Stomach (tissue), 9 donors: ENCODE data around the gene MAB21L4. TPM values are rescaled to one million over a fixed set of nuclear protein-coding genes. Genes with fewer than 3 reads are reported as not detected.

ENCODE experiments used
- DNase-seq, 2 donors: peaks; one replicate each; pipeline versions ENCODE4 v3.0.0 to v3.0.0-alpha.2; 2013 to 2019
- H3K27ac ChIP-seq, 5 donors: fragments of 200-600 bp in 4 of 5; sonication (generic) in 4 of 5; one replicate each; pipeline ENCODE4 v1.5.1; 2013 to 2019; ENCODE audit warnings: mild to moderate bottlenecking in 1 of 5, moderate library complexity in 1 of 5
- H3K27me3 ChIP-seq, 3 donors: fragments of 200-600 bp; sonication (generic); one replicate each; pipeline ENCODE4 v1.5.1; 2017 to 2019; ENCODE audit warnings: mixed run types in 1 of 3
- H3K36me3 ChIP-seq, 4 donors: fragments of 200-600 bp; sonication (generic); 1 replicate in 3 of 4; 2 replicates in 1 of 4; pipeline ENCODE4 v1.5.1; 2016 to 2019
- H3K4me1 ChIP-seq, 4 donors: fragments of 200-600 bp; sonication (generic); one replicate each; pipeline ENCODE4 v1.5.1; 2016 to 2019
- H3K4me3 ChIP-seq, 4 donors: fragments of 200-600 bp; sonication (generic) in 3 of 4; one replicate each; pipeline ENCODE4 v1.5.1; 2016 to 2019; ENCODE audit warnings: mild to moderate bottlenecking in 1 of 4
- H3K9me3 ChIP-seq, 4 donors: fragments of 200-600 bp; sonication (generic); one replicate each; pipeline ENCODE4 v1.5.1; 2016 to 2019
- EP300 ChIP-seq: sonication (generic); formaldehyde crosslinking; IDR thresholded peaks from one replicate; pipeline ENCODE4 v1.6.1; 2017; ENCODE audit warnings: antibody characterized with exemption
- POLR2A ChIP-seq, 4 donors: fragments of 450-650 bp; IDR thresholded peaks; one replicate each; pipeline ENCODE4 v1.6.1; 2016; ENCODE audit warnings: antibody characterized with exemption in 4 of 4, control low read depth in 2 of 4, mild to moderate bottlenecking in 1 of 4, moderate library complexity in 1 of 4
- POLR2AphosphoS5 ChIP-seq, 3 donors: sonication (generic); formaldehyde crosslinking; IDR thresholded peaks; one replicate each; pipeline ENCODE4 v1.6.1; 2016; ENCODE audit warnings: antibody characterized with exemption in 3 of 3
- WGBS, 5 donors: extraction: QIAGEN DNeasy Blood & Tissue Kit in 3 of 5; methylation state at CpG; one replicate each; pipeline versions ENCODE4 v1.1.5 to v1.1.7; 2013 to 2018; 5-methylcytosine and 5-hydroxymethylcytosine counted together
- intact Hi-C: fragments of 100-400 bp; cut with DNase I; formaldehyde crosslinking; loops from one replicate; pipeline ENCODE4 v1.15.1; 2023; ENCODE audit warnings: low total_unique reads
- polyA plus RNA-seq, 3 donors: library from polyadenylated mRNA; stranded (reverse); fragments of 200-250 nt; gene quantifications; one replicate each; pipeline ENCODE4 v1.2.3, GENCODE V29; 2013
- total RNA-seq, 5 donors: library from RNA; depleted of rRNA; stranded (reverse); fragments of >200 nt; gene quantifications; one replicate each; pipeline versions ENCODE4 v1.1.0 to v1.2.3, GENCODE V29; 2014 to 2016
- TF ChIP-seq, protein P1 (sequence below), 7 experiments: fragments of 450-650 bp in 4 of 7; fragments of 200-600 bp in 3 of 7; sonication (generic) in 3 of 7; IDR thresholded peaks; one replicate each; pipeline ENCODE4 v1.5.1; 2016 to 2019; ENCODE audit warnings: antibody characterized with exemption in 7 of 7, control low read depth in 2 of 7, mild to moderate bottlenecking in 1 of 7
- donor health status: healthy with polysubstance abuse.
- donor health status: Bipolar disorder and iron deficiency.
- donor health status: healthy.

The MAB21L4 gene
- total and polyA plus RNA-seq, 8 donors: 0.45 to 48.9 (median 5.4) TPM; not detected in 2

GRCh38 chr2:240919786-240920782, 24.1 kb upstream of the MAB21L4 start:
- WGBS, 5 donors: 88 to 92% (median 90%) methylated on average over 30 to 31 of the region's 31 CpGs
- Histone ChIP-seq H3K27me3 (peaks cover 0 to 24% (median 17%) of the 10 kb centered on the region in 3 donors), H3K27ac (peak overlapping the region in 1 of 5 donors; percentile 77), H3K9me3 (no peaks in the 10 kb centered on the region), H3K4me3 (no peak overlapping the region), H3K36me3 (no peaks in the 10 kb centered on the region), H3K4me1 (peaks cover 7 to 29% (median 23%) of the 10 kb centered on the region in 4 donors)
- peak; percentile 2 to 16 for DNase-seq
- TF ChIP-seq, protein P1, sequence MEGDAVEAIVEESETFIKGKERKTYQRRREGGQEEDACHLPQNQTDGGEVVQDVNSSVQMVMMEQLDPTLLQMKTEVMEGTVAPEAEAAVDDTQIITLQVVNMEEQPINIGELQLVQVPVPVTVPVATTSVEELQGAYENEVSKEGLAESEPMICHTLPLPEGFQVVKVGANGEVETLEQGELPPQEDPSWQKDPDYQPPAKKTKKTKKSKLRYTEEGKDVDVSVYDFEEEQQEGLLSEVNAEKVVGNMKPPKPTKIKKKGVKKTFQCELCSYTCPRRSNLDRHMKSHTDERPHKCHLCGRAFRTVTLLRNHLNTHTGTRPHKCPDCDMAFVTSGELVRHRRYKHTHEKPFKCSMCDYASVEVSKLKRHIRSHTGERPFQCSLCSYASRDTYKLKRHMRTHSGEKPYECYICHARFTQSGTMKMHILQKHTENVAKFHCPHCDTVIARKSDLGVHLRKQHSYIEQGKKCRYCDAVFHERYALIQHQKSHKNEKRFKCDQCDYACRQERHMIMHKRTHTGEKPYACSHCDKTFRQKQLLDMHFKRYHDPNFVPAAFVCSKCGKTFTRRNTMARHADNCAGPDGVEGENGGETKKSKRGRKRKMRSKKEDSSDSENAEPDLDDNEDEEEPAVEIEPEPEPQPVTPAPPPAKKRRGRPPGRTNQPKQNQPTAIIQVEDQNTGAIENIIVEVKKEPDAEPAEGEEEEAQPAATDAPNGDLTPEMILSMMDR (IDR thresholded peaks at IDR 0.05): no peak
- TF ChIP-seq POLR2A (IDR thresholded peaks at IDR 0.05) (no peak), POLR2AphosphoS5 (IDR thresholded peaks at IDR 0.05) (no peak), EP300 (no peak)
- intact Hi-C loops: no loop called here

GRCh38 chr2:240919161-240919781, 23.3 kb upstream of the MAB21L4 start:
- Histone ChIP-seq H3K9me3 (no peaks in the 10 kb centered on the region), H3K36me3 (no peaks in the 10 kb centered on the region), H3K4me1 (peaks cover 11 to 37% (median 30%) of the 10 kb centered on the region in 4 donors), H3K4me3 (no peak overlapping the region), H3K27me3 (peaks cover 0 to 32% (median 25%) of the 10 kb centered on the region in 3 donors), H3K27ac (no peak overlapping the region)
- DNase-seq: peak; percentile 0 to 11
- intact Hi-C loops: no loop called here
- WGBS, 5 donors: 81 to 88% (median 86%) methylated on average over 9 to 19 of the region's 19 CpGs
- TF ChIP-seq POLR2AphosphoS5 (IDR thresholded peaks at IDR 0.05) (no peak), EP300 (no peak), POLR2A (IDR thresholded peaks at IDR 0.05) (no peak)
- TF ChIP-seq, protein P1 (IDR thresholded peaks at IDR 0.05): no peak

- Histone ChIP-seq H3K27ac (no peak overlapping the region), H3K4me1 (peaks cover 18 to 45% (median 38%) of the 10 kb centered on the region in 4 donors), H3K4me3 (no peak overlapping the region), H3K9me3 (no peaks in the 10 kb centered on the region), H3K36me3 (no peaks in the 10 kb centered on the region), H3K27me3 (peaks cover 0 to 40% (median 27%) of the 10 kb centered on the region in 3 donors)
- intact Hi-C loops: no loop called here
- TF ChIP-seq POLR2A (IDR thresholded peaks at IDR 0.05) (no peak), POLR2AphosphoS5 (IDR thresholded peaks at IDR 0.05) (no peak), EP300 (no peak)
- TF ChIP-seq, protein P1 (IDR thresholded peaks at IDR 0.05): no peak
- 65 to 86% (median 82%) methylated on average over 12 to 36 of the region's 36 CpGs for WGBS, 5 donors
- DNase-seq: peak in 1 of 2 donors; percentile 16
Measured at GRCh38 chr2:240918258-240919091, 22.5 kb upstream of the MAB21L4 start.
